MM.1S (cell line): ENCODE measurements around the gene PSME3.

Experiments
- CTCF ChIP-seq: fragments of 300-600 bp; sonication (generic); IDR thresholded peaks from 2 replicates; pipeline ENCODE4 v1.5.1; 2016; ENCODE audit warnings: antibody characterized with exemption, low read length, mixed read lengths
- EZH2 ChIP-seq: fragments of 300-600 bp; sonication (generic); optimal IDR thresholded peaks from 2 replicates; pipeline ENCODE3; 2017; ENCODE audit warnings: low read depth, mild to moderate bottlenecking, antibody characterized with exemption, low read length, mixed read lengths
- EZH2phosphoT487 ChIP-seq: fragments of 300-600 bp; sonication (generic); IDR thresholded peaks from 2 replicates; pipeline ENCODE4 v1.6.1; 2018; ENCODE audit warnings: antibody characterized with exemption, low read length

GRCh38 chr17:42871647-42872046 is 38.5 kb downstream of the PSME3 start:
- no peak for TF ChIP-seq EZH2phosphoT487
- no peak for TF ChIP-seq CTCF
- TF ChIP-seq EZH2, result no peak
